BLaER1 treated with 17β-estradiol and CSF1 and Interleukin-3, amounts not matched to agents 10 nM and 100 nM (cell line): ENCODE results near the gene CDKN1C.
A peak's percentile ranks its signal among the peaks of the same experiment; 100 is the strongest.

Experiments
- H3K27ac ChIP-seq, 11 experiments: shearing (Covaris generic); formaldehyde crosslinking; 2 replicates each; pipeline ENCODE4 v1.8.1; 2022
- H3K27me3 ChIP-seq, 11 experiments: shearing (Covaris generic); formaldehyde crosslinking; 2 replicates each; pipeline ENCODE4 v1.8.1; 2022
- H3K36me3 ChIP-seq, 11 experiments: shearing (Covaris generic); formaldehyde crosslinking; 2 replicates each; pipeline ENCODE4 v1.8.1; 2022
- H3K4me1 ChIP-seq, 10 experiments: shearing (Covaris generic); formaldehyde crosslinking; 2 replicates each; pipeline ENCODE4 v1.8.1; 2022
- H3K4me2 ChIP-seq, 11 experiments: shearing (Covaris generic); formaldehyde crosslinking; 2 replicates each; pipeline ENCODE4 v1.8.1; 2022
- H3K4me3 ChIP-seq, 10 experiments: shearing (Covaris generic); formaldehyde crosslinking; 2 replicates each; pipeline ENCODE4 v1.8.1; 2022
- H3K9ac ChIP-seq, 11 experiments: shearing (Covaris generic); formaldehyde crosslinking; 2 replicates each; pipeline ENCODE4 v1.8.1; 2022
- H3K9me3 ChIP-seq, 11 experiments: shearing (Covaris generic); formaldehyde crosslinking; replicated peaks in 1 of 11; 2 replicates each; pipeline ENCODE4 v1.8.1; 2022
- H4K20me1 ChIP-seq, 11 experiments: shearing (Covaris generic); formaldehyde crosslinking; 2 replicates each; pipeline ENCODE4 v1.8.1; 2022
- Cebpa-rat ChIP-seq, 11 experiments: shearing (Covaris generic); IDR thresholded peaks; 2 replicates each; pipeline ENCODE4 v1.8.1; 2022

The CDKN1C gene

GRCh38 chr11:2919837-2920236 is 34.3 kb upstream of the CDKN1C start:
- H3K36me3 ChIP-seq = no peaks in the 10 kb centered on the region; a peak in 1 of 22 replicates
- TF ChIP-seq Cebpa-rat (IDR thresholded peaks at IDR 0.05) = no peak
- no peak overlapping the region for H3K4me3 ChIP-seq
- H3K4me2 ChIP-seq = peak overlapping the region; percentile 42 to 100 (median 78)
- peak overlapping the region in 2 of 11 experiments; percentile 25 to 30; a peak in 2 of 22 replicates for H3K27ac ChIP-seq
- peak overlapping the region in 6 of 11 experiments; percentile 19 to 59 (median 36); a peak in 9 of 22 replicates for H3K9ac ChIP-seq
- no peaks in the 10 kb centered on the region for H3K9me3 ChIP-seq
- no peaks in the 10 kb centered on the region for H3K27me3 ChIP-seq
- H4K20me1 ChIP-seq = peaks cover 0 to 62% (median 0%) of the 10 kb centered on the region in 11 experiments; a peak in 7 of 22 replicates
- peaks cover 14 to 86% (median 71%) of the 10 kb centered on the region in 10 experiments for H3K4me1 ChIP-seq

GRCh38 chr11:2919188-2919587 is 33.6 kb upstream of the CDKN1C start:
- H3K4me1 ChIP-seq = peaks cover 20 to 91% (median 78%) of the 10 kb centered on the region in 10 experiments
- no peak for TF ChIP-seq Cebpa-rat (IDR thresholded peaks at IDR 0.05)
- peak overlapping the region; percentile 42 to 100 (median 78) for H3K4me2 ChIP-seq
- peak overlapping the region in 3 of 11 experiments; percentile 23 to 47 (median 39); a peak in 4 of 22 replicates for H3K9ac ChIP-seq
- H3K27me3 ChIP-seq = no peaks in the 10 kb centered on the region
- H4K20me1 ChIP-seq = peaks cover 0 to 62% (median 0%) of the 10 kb centered on the region in 11 experiments; a peak in 8 of 22 replicates
- no peak overlapping the region for H3K4me3 ChIP-seq
- no peaks in the 10 kb centered on the region; a peak in 1 of 22 replicates for H3K36me3 ChIP-seq
- H3K27ac ChIP-seq = peak overlapping the region in 1 of 11 experiments; percentile 9; a peak in 2 of 22 replicates
- no peaks in the 10 kb centered on the region for H3K9me3 ChIP-seq

- Histone ChIP-seq H3K4me2 (peak overlapping the region in 7 of 11 experiments; percentile 16 to 100 (median 89); a peak in 13 of 22 replicates), H3K36me3 (no peaks in the 10 kb centered on the region; a peak in 1 of 22 replicates), H4K20me1 (peaks cover 0 to 70% (median 0%) of the 10 kb centered on the region in 11 experiments; a peak in 8 of 22 replicates), H3K4me1 (peaks cover 32 to 96% (median 90%) of the 10 kb centered on the region in 10 experiments), H3K9me3 (no peaks in the 10 kb centered on the region), H3K9ac (0 out of 22 replicates have a peak overlapping the region, but pooled peaks of 1 of the 11 experiments have one; percentile 10), H3K27ac (no peak overlapping the region), H3K27me3 (no peaks in the 10 kb centered on the region), H3K4me3 (no peak overlapping the region)
- TF ChIP-seq Cebpa-rat (IDR thresholded peaks at IDR 0.05) = no peak
Measured at GRCh38 chr11:2917842-2918490, 32.4 kb upstream of the CDKN1C start.

DNA sequence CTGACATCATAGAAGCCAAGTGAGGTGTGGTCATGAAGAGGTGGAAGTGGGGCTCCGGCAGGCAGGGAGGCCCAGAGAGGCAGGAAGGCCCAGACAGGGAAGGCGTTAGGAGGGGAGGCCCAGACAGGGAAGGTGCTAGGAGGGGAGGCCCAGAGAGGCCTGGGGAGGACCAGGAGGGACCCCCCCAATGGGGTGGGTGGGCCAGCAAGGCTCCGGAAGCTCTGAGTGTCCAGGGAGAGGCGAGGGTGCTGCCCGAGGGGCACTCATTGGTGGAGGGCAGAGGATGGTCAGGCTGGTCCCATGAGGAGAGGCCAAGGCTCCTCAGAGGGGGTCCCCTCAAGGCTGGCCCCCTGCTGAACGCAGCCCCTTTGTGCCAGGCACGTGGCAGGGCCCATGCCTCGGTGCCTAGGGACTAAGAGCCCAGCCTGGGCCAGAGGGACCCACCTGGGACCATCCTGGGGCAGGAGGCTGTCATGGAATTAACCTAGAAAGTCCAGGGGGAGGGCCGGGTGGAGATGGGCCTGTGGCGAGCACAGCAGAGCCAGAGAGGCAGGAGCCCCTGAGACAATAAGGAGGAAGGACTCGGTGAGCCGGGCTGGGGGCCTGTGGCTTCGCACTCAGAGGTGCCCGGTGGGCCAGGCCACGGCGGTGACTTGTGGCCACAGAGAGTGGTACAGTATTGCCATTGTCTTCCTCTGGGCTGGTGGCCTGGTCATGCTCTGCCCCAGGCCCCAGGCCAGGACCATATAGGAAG is 31.5 kb upstream of the CDKN1C start:
- Histone ChIP-seq H4K20me1 (peaks cover 0 to 79% (median 0%) of the 10 kb centered on the region in 11 experiments; a peak in 9 of 22 replicates), H3K27me3 (no peaks in the 10 kb centered on the region), H3K4me3 (no peak overlapping the region), H3K4me2 (peak overlapping the region in 7 of 11 experiments; percentile 79 to 100 (median 92); a peak in 10 of 22 replicates), H3K27ac (no peak overlapping the region; a peak in 1 of 22 replicates), H3K9ac (no peak overlapping the region), H3K9me3 (no peaks in the 10 kb centered on the region), H3K36me3 (no peaks in the 10 kb centered on the region; a peak in 1 of 22 replicates), H3K4me1 (peaks cover 41 to 100% (median 97%) of the 10 kb centered on the region in 10 experiments)
- no peak for TF ChIP-seq Cebpa-rat (IDR thresholded peaks at IDR 0.05)

- H3K27me3 ChIP-seq = no peaks in the 10 kb centered on the region
- no peak for TF ChIP-seq Cebpa-rat (IDR thresholded peaks at IDR 0.05)
- no peak overlapping the region for H3K4me3 ChIP-seq
- H3K9me3 ChIP-seq = no peaks in the 10 kb centered on the region
- no peaks in the 10 kb centered on the region; a peak in 1 of 22 replicates for H3K36me3 ChIP-seq
- H3K27ac ChIP-seq = peak overlapping the region in 1 of 11 experiments; percentile 77; a peak in 1 of 22 replicates
- peak overlapping the region in 8 of 11 experiments; percentile 79 to 100 (median 94); a peak in 16 of 22 replicates for H3K4me2 ChIP-seq
- peaks cover 0 to 82% (median 0%) of the 10 kb centered on the region in 11 experiments; a peak in 10 of 22 replicates for H4K20me1 ChIP-seq
- H3K4me1 ChIP-seq = peaks cover 49 to 100% (median 98%) of the 10 kb centered on the region in 10 experiments
- H3K9ac ChIP-seq = peak overlapping the region in 3 of 11 experiments; percentile 16 to 54 (median 36); a peak in 3 of 22 replicates
Measured at GRCh38 chr11:2916114-2916891, 30.7 kb upstream of the CDKN1C start.

- H3K4me3 ChIP-seq = no peak overlapping the region
- TF ChIP-seq Cebpa-rat (IDR thresholded peaks at IDR 0.05) = no peak
- H3K4me2 ChIP-seq = peak overlapping the region in 9 of 11 experiments; percentile 79 to 100 (median 92); a peak in 17 of 22 replicates
- no peaks in the 10 kb centered on the region for H3K27me3 ChIP-seq
- no peaks in the 10 kb centered on the region; a peak in 1 of 22 replicates for H3K36me3 ChIP-seq
- peaks cover 57 to 100% (median 100%) of the 10 kb centered on the region in 10 experiments for H3K4me1 ChIP-seq
- no peaks in the 10 kb centered on the region for H3K9me3 ChIP-seq
- peak overlapping the region in 2 of 11 experiments; percentile 62 to 77; a peak in 1 of 22 replicates for H3K27ac ChIP-seq
- H3K9ac ChIP-seq = peak overlapping the region in 3 of 11 experiments; percentile 36 to 63 (median 54); a peak in 4 of 22 replicates
- H4K20me1 ChIP-seq = peaks cover 0 to 89% (median 0%) of the 10 kb centered on the region in 11 experiments; a peak in 11 of 22 replicates
Measured at GRCh38 chr11:2915473-2915872, 29.9 kb upstream of the CDKN1C start.

DNA sequence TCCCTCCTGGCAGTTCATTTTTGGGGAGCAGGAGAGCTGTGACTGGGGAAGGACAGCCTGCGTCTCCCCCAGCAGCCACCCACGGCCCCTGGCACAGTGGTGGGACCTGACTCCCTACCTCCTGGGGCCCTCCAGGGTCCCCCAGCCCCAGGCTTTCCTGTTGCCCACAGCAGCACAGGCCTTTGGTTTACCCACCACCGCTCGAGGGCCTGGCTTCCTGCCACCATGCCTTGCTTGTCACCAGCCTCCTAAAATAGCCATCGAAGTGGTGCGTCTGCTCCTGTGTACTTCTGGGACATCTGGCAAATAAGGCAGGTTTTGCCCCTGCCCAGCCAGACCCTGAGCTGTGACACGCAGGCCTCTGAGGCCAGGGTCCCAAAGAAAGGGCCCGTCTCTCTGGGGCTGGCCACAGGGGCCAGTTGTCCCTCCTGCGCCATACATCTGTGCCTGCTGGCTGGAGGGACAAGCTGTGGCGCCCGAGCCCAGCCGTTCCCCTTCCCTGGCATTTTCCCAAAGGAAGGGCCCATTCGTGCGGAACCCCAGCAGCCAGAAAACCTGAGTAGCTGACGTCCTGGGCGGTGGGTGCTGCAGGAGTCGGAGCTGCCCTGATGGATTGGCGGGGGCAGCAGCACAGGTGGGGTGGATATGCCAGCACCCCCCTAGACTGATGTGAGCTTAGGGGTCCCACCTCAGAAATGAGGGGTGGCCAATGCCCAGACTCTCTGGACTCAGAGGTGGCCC is 29.1 kb upstream of the CDKN1C start:
- Histone ChIP-seq H3K27me3 (no peaks in the 10 kb centered on the region), H3K4me3 (peak overlapping the region in 2 of 10 experiments; percentile 32 to 46; a peak in 5 of 20 replicates), H3K9ac (peak overlapping the region in 10 of 11 experiments; percentile 33 to 75 (median 53); a peak in 17 of 22 replicates), H4K20me1 (peaks cover 0 to 93% (median 0%) of the 10 kb centered on the region in 11 experiments; a peak in 11 of 22 replicates), H3K4me1 (peaks cover 61 to 100% (median 99%) of the 10 kb centered on the region in 10 experiments), H3K36me3 (peaks cover 0 to 6% (median 0%) of the 10 kb centered on the region in 11 experiments; a peak in 3 of 22 replicates), H3K9me3 (no peaks in the 10 kb centered on the region), H3K27ac (peak overlapping the region in 8 of 11 experiments; percentile 50 to 77 (median 61); a peak in 16 of 22 replicates), H3K4me2 (peak overlapping the region; percentile 70 to 100 (median 92))
- no peak for TF ChIP-seq Cebpa-rat (IDR thresholded peaks at IDR 0.05)
